Prostate gland (tissue), 2 donors: ENCODE data around the gene ANKS1B.

Source experiments
- CTCF ChIP-seq, 4 experiments: fragments of 200-600 bp in 2 of 4; fragments of 450-650 bp in 2 of 4; sonication (generic) in 2 of 4; IDR thresholded peaks; 1 replicate in 3 of 4; 2 replicates in 1 of 4; pipeline ENCODE4 v1.5.1; 2016 to 2019; ENCODE audit warnings: antibody characterized with exemption in 4 of 4, mild to moderate bottlenecking in 2 of 4, moderate library complexity in 2 of 4
- POLR2AphosphoS5 ChIP-seq: sonication (generic); formaldehyde crosslinking; IDR thresholded peaks from one replicate; pipeline ENCODE4 v1.6.1; 2017; ENCODE audit warnings: antibody characterized with exemption

- TF ChIP-seq CTCF (IDR thresholded peaks at IDR 0.05) = no peak
- no peak for TF ChIP-seq POLR2AphosphoS5
Measured at GRCh38 chr12:98908866-98909265, 1075.9 kb downstream of the ANKS1B start.
